ENCODE measurements around the gene DCX.

DNA sequence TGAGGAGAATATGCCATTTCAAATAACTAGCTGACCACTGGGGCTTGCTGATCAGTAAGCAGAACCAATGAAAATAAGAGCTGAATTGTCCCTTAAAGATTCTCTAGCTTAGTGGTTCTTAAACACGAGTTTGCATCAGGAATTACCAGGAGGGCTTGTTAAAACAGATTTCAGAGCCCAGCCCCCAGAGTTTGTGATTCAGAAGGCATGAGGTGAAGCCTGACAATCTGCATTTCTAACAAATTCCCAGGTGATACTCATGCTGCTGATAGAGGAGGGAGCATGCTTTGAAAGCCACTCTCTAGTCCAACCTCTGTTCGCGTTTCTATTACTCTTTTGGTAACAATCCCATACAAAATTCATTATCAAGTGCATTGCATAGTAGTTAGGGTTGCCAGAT is 35.5 kb downstream of the DCX start:
- TF ChIP-seq, protein P1, sequence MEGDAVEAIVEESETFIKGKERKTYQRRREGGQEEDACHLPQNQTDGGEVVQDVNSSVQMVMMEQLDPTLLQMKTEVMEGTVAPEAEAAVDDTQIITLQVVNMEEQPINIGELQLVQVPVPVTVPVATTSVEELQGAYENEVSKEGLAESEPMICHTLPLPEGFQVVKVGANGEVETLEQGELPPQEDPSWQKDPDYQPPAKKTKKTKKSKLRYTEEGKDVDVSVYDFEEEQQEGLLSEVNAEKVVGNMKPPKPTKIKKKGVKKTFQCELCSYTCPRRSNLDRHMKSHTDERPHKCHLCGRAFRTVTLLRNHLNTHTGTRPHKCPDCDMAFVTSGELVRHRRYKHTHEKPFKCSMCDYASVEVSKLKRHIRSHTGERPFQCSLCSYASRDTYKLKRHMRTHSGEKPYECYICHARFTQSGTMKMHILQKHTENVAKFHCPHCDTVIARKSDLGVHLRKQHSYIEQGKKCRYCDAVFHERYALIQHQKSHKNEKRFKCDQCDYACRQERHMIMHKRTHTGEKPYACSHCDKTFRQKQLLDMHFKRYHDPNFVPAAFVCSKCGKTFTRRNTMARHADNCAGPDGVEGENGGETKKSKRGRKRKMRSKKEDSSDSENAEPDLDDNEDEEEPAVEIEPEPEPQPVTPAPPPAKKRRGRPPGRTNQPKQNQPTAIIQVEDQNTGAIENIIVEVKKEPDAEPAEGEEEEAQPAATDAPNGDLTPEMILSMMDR (conservative IDR thresholded peaks at IDR 0.05; ENCODE audit: low read depth, low read length), result no peak
- TF ChIP-seq EZH2 (IDR thresholded peaks at IDR 0.05; ENCODE audit: low read length, unreplicated experiment) (no peak), EZH2phosphoT487 (IDR thresholded peaks at IDR 0.05; ENCODE audit: borderline replicate concordance, low read length) (no peak)

All from PC-3 (cell line).